CD14-positive monocyte (primary cell): Measurements from ENCODE around the gene PKP2. TPM values are rescaled to one million over a fixed set of nuclear protein-coding genes. Genes with fewer than 3 reads are reported as not detected.

ENCODE experiments used
- DNase-seq, 3 donors: peaks; one replicate each; pipeline ENCODE4 v3.0.0-alpha.2; 2011 to 2022
- H2AFZ ChIP-seq: 2 replicates; pipeline ENCODE4 v1.6.0; 2012; ENCODE audit warnings: mild to moderate bottlenecking, low read depth, low read length, inconsistent platforms; ENCODE audit not compliant: insufficient read depth, poor library complexity, severe bottlenecking
- H3K27ac ChIP-seq, 2 donors: 1 replicate in 1 of 2; 2 replicates in 1 of 2; pipeline ENCODE4 v1.5.1; 2012 to 2013; ENCODE audit warnings: low read length in 2 of 2, control low read depth in 1 of 2, inconsistent platforms in 1 of 2, low read depth in 1 of 2, mild to moderate bottlenecking in 1 of 2
- H3K27me3 ChIP-seq, 2 donors: one replicate each; pipeline versions ENCODE4 v1.6.0 to v1.6.1; 2011 to 2013; ENCODE audit warnings: low read length in 2 of 2; ENCODE audit not compliant: control insufficient read depth in 2 of 2, insufficient read depth in 2 of 2
- H3K36me3 ChIP-seq, 2 donors: replicated peaks in 1 of 2; 1 replicate in 1 of 2; 2 replicates in 1 of 2; pipeline versions ENCODE4 v1.5.1 to v1.6.1; 2012 to 2013; ENCODE audit warnings: low read length in 2 of 2, control low read depth in 1 of 2, inconsistent platforms in 1 of 2, mild to moderate bottlenecking in 1 of 2; ENCODE audit not compliant: insufficient read depth in 2 of 2, control insufficient read depth in 1 of 2
- H3K4me1 ChIP-seq, 2 donors: 1 replicate in 1 of 2; 2 replicates in 1 of 2; pipeline versions ENCODE4 v1.5.1 to v1.6.1; 2012 to 2013; ENCODE audit warnings: low read length in 2 of 2, control low read depth in 1 of 2, inconsistent platforms in 1 of 2, mild to moderate bottlenecking in 1 of 2, moderate library complexity in 1 of 2; ENCODE audit not compliant: insufficient read depth in 2 of 2, control insufficient read depth in 1 of 2
- H3K4me2 ChIP-seq: replicated peaks from 2 replicates; pipeline ENCODE3; 2012; ENCODE audit warnings: low read length, moderate library complexity, mild to moderate bottlenecking; ENCODE audit not compliant: poor library complexity, severe bottlenecking; ENCODE audit errors: extremely low read depth
- H3K4me3 ChIP-seq, 3 experiments: fragments of 200-600 bp in 1 of 3; sonication (generic) in 1 of 3; replicated peaks in 1 of 3; 1 replicate in 2 of 3; 2 replicates in 1 of 3; pipeline ENCODE4 v1.5.1; 2011 to 2013; ENCODE audit warnings: low read length in 3 of 3, mild to moderate bottlenecking in 3 of 3, control low read depth in 2 of 3, low read depth in 2 of 3, inconsistent platforms in 1 of 3, moderate library complexity in 1 of 3
- H3K79me2 ChIP-seq: 2 replicates; pipeline ENCODE4 v1.6.0; 2012; ENCODE audit warnings: mild to moderate bottlenecking, control low read depth, inconsistent platforms, low read length, moderate library complexity; ENCODE audit not compliant: insufficient read depth
- H3K9ac ChIP-seq: 2 replicates; pipeline ENCODE4 v1.6.0; 2017; ENCODE audit warnings: low read length, mild to moderate bottlenecking; ENCODE audit not compliant: insufficient read depth, poor library complexity, severe bottlenecking
- H3K9me3 ChIP-seq, 2 donors: replicated peaks in 1 of 2; 1 replicate in 1 of 2; 2 replicates in 1 of 2; pipeline versions ENCODE4 v1.5.1 to v1.6.1; 2012 to 2013; ENCODE audit warnings: low read length in 2 of 2, control low read depth in 1 of 2; ENCODE audit not compliant: control insufficient read depth in 1 of 2, insufficient read depth in 1 of 2
- H4K20me1 ChIP-seq: 2 replicates; pipeline ENCODE4 v1.6.0; 2012; ENCODE audit warnings: mild to moderate bottlenecking, low read length, control low read depth, moderate library complexity; ENCODE audit not compliant: insufficient read depth
- H3K27ac Mint-ChIP-seq, 7 donors: one replicate each; pipeline ENCODE4 v1.8.0; 2020; ENCODE audit warnings: mild to moderate bottlenecking in 7 of 7, mixed read lengths in 7 of 7, moderate library complexity in 6 of 7, inconsistent platforms in 2 of 7
- H3K27me3 Mint-ChIP-seq, 3 donors: one replicate each; pipeline ENCODE4 v1.8.0; 2021 to 2022; ENCODE audit warnings: low read depth in 3 of 3, mild to moderate bottlenecking in 3 of 3, mixed read lengths in 3 of 3, moderate library complexity in 3 of 3, inconsistent platforms in 1 of 3
- H3K36me3 Mint-ChIP-seq, 2 donors: one replicate each; pipeline ENCODE4 v1.8.0; 2020; ENCODE audit warnings: mixed read lengths in 2 of 2, inconsistent platforms in 1 of 2, mild to moderate bottlenecking in 1 of 2
- H3K4me1 Mint-ChIP-seq: one replicate; pipeline ENCODE4 v1.8.0; 2020; ENCODE audit warnings: mild to moderate bottlenecking, mixed read lengths
- H3K4me3 Mint-ChIP-seq, 2 donors: one replicate each; pipeline ENCODE4 v1.8.0; 2020; ENCODE audit warnings: mild to moderate bottlenecking in 2 of 2, mixed read lengths in 2 of 2, moderate library complexity in 1 of 2
- H3K9me3 Mint-ChIP-seq, 7 donors: one replicate each; pipeline ENCODE4 v1.8.0; 2020 to 2022; ENCODE audit warnings: mixed read lengths in 7 of 7, mild to moderate bottlenecking in 6 of 7, moderate library complexity in 6 of 7, inconsistent platforms in 2 of 7
- CTCF ChIP-seq: fragments of 200-600 bp; IDR thresholded peaks from one replicate; pipeline ENCODE4 v1.8.0; 2022; ENCODE audit warnings: antibody characterized with exemption, mild to moderate bottlenecking
- WGBS: methylation state at CpG from one replicate; pipeline ENCODE4 v1.1.5; 2013; ENCODE audit warnings: missing lambda C conversion rate; ENCODE audit not compliant: insufficient coverage; 5-methylcytosine and 5-hydroxymethylcytosine counted together
- intact Hi-C, 2 donors: fragments of 100-400 bp; cut with micrococcal nuclease; formaldehyde crosslinking; loops; one replicate each; pipeline versions ENCODE4 v1.15.0 to v1.15.1; 2023
- polyA plus RNA-seq, 3 donors: library from polyadenylated mRNA; depleted of rRNA in 1 of 3; unstranded in 2 of 3; stranded (reverse) in 1 of 3; fragments of 300-500 nt in 2 of 3; fragments of >200 nt in 1 of 3; fragmentation: Illumina TruSeq in 2 of 3; gene quantifications; 1 replicate in 2 of 3; 2 replicates in 1 of 3; pipeline ENCODE4 v1.2.3, GENCODE V29; 2012 to 2021

The PKP2 gene
- polyA plus RNA-seq, 3 donors: 0.95 to 3.1 (median 2.9) TPM

- H3K27ac ChIP-seq: no peak overlapping the region
- no peaks in the 10 kb centered on the region for H3K36me3 ChIP-seq
- DNase-seq: no peak
- Mint-ChIP-seq H3K27me3 (no peaks in the 10 kb centered on the region), H3K27ac (no peak overlapping the region), H3K36me3 (peaks cover 0 to 9% of the 10 kb centered on the region in 2 donors), H3K4me3 (no peak overlapping the region), H3K9me3 (no peaks in the 10 kb centered on the region), H3K4me1 (no peaks in the 10 kb centered on the region)
- no peaks in the 10 kb centered on the region for H3K9me3 ChIP-seq
- no peak overlapping the region for H3K9ac ChIP-seq
- intact Hi-C loops: no loop called here
- TF ChIP-seq CTCF: no peak
- H3K27me3 ChIP-seq: no peaks in the 10 kb centered on the region
- no CpG with 5 or more reads among the region's 3 CpGs for WGBS
- no peak overlapping the region for H3K4me3 ChIP-seq
- no peaks in the 10 kb centered on the region for H4K20me1 ChIP-seq
- H3K4me2 ChIP-seq: no peak overlapping the region
- no peaks in the 10 kb centered on the region for H3K4me1 ChIP-seq
- no peaks in the 10 kb centered on the region for H3K79me2 ChIP-seq
- H2AFZ ChIP-seq: no peak overlapping the region
These were observed 69.7 kb downstream of the PKP2 start for GRCh38 chr12:32826807-32827412.

- no peak overlapping the region for H3K4me3 Mint-ChIP-seq
- Histone ChIP-seq H3K4me3 (no peak overlapping the region), H3K27me3 (no peaks in the 10 kb centered on the region), H3K79me2 (no peaks in the 10 kb centered on the region), H3K4me1 (no peaks in the 10 kb centered on the region), H3K4me2 (no peak overlapping the region), H3K27ac (no peak overlapping the region), H4K20me1 (no peaks in the 10 kb centered on the region), H3K9ac (no peak overlapping the region), H3K9me3 (no peaks in the 10 kb centered on the region), H3K36me3 (no peaks in the 10 kb centered on the region), H2AFZ (no peak overlapping the region)
- no peak for TF ChIP-seq CTCF
- H3K4me1 Mint-ChIP-seq: no peaks in the 10 kb centered on the region
- H3K9me3 Mint-ChIP-seq: no peaks in the 10 kb centered on the region
- no peaks in the 10 kb centered on the region for H3K27me3 Mint-ChIP-seq
- intact Hi-C loops: no loop called here
- DNase-seq: no peak
- H3K27ac Mint-ChIP-seq: no peak overlapping the region
- H3K36me3 Mint-ChIP-seq: peaks cover 0 to 18% of the 10 kb centered on the region in 2 donors
- no CpG with 5 or more reads among the region's 1 CpG for WGBS
These were observed 72.0 kb downstream of the PKP2 start for GRCh38 chr12:32824596-32824995.
